Upper lobe of right lung (tissue), 1 donor: ENCODE results near the gene AQR. TPM values are rescaled to one million over a fixed set of nuclear protein-coding genes. Genes with fewer than 3 reads are reported as not detected.

ENCODE experiments used
- ATAC-seq: fragments of 200-7000 bp; cut with Tn5 transposase; one replicate; pipeline ENCODE4 v1.9.1; 2020; ENCODE audit warnings: mild to moderate bottlenecking, moderate library complexity
- DNase-seq: peaks from one replicate; pipeline ENCODE4 v3.0.0-alpha.2; 2020
- H3K27ac ChIP-seq: fragments of 200-600 bp; one replicate; pipeline ENCODE4 v1.8.0; 2022
- H3K27me3 ChIP-seq: fragments of 200-600 bp; one replicate; pipeline ENCODE4 v1.8.0; 2022; ENCODE audit warnings: mild to moderate bottlenecking
- H3K36me3 ChIP-seq: fragments of 200-600 bp; one replicate; pipeline ENCODE4 v1.8.0; 2022
- H3K4me1 ChIP-seq: fragments of 200-600 bp; one replicate; pipeline ENCODE4 v1.8.0; 2022
- H3K4me3 ChIP-seq: fragments of 200-600 bp; one replicate; pipeline ENCODE4 v1.8.0; 2022; ENCODE audit warnings: mild to moderate bottlenecking
- H3K9me3 ChIP-seq: fragments of 200-600 bp; one replicate; pipeline ENCODE4 v1.8.0; 2022
- intact Hi-C: fragments of 100-400 bp; cut with DNase I; formaldehyde crosslinking; loops from one replicate; pipeline ENCODE4 v1.11.0; 2022
- total RNA-seq: library from RNA; stranded (reverse); fragmentation: NEBNext Ultra II Directional; extraction: Animal tissue kit (Norgen Biotek cat#: 25700); gene quantifications from one replicate; pipeline ENCODE4 v1.2.1, GENCODE V29; 2021
- TF ChIP-seq, protein P1 (sequence below): fragments of 200-600 bp; IDR thresholded peaks from one replicate; pipeline ENCODE4 v1.8.0; 2022; ENCODE audit warnings: antibody characterized with exemption
- donor health status: DM: no; HTN: yes; CAD: no; lungs with severe emphysema.

Gene AQR
- total RNA-seq, 1 donor from 2014 or later = 28.2 TPM

DNA sequence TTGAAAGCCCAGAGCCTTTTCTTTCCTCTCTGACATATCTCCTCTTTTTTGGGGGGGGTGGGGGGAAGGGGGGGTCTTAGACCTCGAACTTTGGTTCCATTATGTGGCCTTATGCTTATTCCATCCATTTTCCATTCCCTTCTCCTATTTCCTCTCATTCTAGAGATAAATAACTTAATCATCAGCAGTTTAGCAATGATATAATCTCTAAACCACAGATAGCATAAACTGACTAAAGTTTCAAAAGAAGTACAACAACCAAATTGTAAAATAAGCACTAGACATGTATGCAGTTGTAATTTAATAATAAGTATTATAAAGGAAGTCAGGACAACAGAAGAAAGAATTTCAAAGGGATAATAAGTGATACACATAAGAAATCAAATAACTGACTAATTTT is 64.5 kb downstream of the AQR start:
- ATAC-seq = no peak
- TF ChIP-seq, protein P1, sequence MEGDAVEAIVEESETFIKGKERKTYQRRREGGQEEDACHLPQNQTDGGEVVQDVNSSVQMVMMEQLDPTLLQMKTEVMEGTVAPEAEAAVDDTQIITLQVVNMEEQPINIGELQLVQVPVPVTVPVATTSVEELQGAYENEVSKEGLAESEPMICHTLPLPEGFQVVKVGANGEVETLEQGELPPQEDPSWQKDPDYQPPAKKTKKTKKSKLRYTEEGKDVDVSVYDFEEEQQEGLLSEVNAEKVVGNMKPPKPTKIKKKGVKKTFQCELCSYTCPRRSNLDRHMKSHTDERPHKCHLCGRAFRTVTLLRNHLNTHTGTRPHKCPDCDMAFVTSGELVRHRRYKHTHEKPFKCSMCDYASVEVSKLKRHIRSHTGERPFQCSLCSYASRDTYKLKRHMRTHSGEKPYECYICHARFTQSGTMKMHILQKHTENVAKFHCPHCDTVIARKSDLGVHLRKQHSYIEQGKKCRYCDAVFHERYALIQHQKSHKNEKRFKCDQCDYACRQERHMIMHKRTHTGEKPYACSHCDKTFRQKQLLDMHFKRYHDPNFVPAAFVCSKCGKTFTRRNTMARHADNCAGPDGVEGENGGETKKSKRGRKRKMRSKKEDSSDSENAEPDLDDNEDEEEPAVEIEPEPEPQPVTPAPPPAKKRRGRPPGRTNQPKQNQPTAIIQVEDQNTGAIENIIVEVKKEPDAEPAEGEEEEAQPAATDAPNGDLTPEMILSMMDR = no peak
- Histone ChIP-seq H3K27me3 (no peaks in the 10 kb centered on the region), H3K27ac (no peak overlapping the region), H3K4me3 (no peak overlapping the region), H3K36me3 (peaks cover 85% of the 10 kb centered on the region), H3K4me1 (no peaks in the 10 kb centered on the region), H3K9me3 (no peaks in the 10 kb centered on the region)
- intact Hi-C loops = no loop called here
- DNase-seq = no peak

DNA sequence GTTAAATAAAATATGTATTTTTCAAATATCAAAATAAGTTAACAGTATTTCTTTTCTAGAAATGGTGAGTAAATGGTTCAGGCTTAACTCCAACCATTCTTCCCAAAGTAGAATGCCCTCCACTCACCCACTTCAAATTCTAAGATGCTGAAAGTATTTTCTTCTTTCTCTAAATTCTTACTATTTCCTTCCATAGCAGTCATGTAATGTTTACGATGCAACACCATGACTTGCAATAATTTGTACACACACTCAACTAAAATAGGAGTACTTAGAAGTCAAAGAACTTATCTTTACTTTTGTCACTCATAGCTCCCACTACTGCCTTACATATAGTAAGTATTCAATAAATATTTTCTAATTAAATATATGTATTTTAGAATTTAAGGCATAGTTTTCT is 65.0 kb downstream of the AQR start:
- Histone ChIP-seq H3K27ac (no peak overlapping the region), H3K4me1 (no peaks in the 10 kb centered on the region), H3K36me3 (peaks cover 85% of the 10 kb centered on the region), H3K9me3 (no peaks in the 10 kb centered on the region), H3K4me3 (no peak overlapping the region), H3K27me3 (no peaks in the 10 kb centered on the region)
- intact Hi-C loops = no loop called here
- DNase-seq (no peak), ATAC-seq (no peak)
- TF ChIP-seq, protein P1 = no peak

DNA sequence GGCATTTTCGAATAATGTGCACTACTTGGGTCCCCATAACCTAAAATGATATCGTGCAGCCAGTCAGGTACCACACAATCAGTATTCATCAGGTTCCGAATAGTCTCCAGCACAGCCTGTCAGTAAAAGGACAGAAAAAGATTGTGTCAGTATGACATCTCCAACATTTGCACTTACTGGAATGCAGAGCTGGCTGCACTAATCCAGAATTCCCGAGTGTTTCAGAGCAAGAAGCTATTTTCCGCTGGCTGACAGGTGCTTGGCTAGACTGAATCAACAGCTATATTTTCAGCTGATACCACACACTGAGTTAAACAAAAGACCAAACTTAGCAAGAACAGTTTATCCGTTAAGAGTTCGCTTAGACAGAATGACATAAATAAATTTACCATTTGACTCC is 68.8 kb downstream of the AQR start:
- Histone ChIP-seq H3K4me1 (no peaks in the 10 kb centered on the region), H3K36me3 (peaks cover 84% of the 10 kb centered on the region), H3K27ac (no peak overlapping the region), H3K27me3 (no peaks in the 10 kb centered on the region), H3K9me3 (no peaks in the 10 kb centered on the region), H3K4me3 (no peak overlapping the region)
- DNase-seq (no peak), ATAC-seq (no peak)
- intact Hi-C loops = no loop called here
- TF ChIP-seq, protein P1 = no peak

DNA sequence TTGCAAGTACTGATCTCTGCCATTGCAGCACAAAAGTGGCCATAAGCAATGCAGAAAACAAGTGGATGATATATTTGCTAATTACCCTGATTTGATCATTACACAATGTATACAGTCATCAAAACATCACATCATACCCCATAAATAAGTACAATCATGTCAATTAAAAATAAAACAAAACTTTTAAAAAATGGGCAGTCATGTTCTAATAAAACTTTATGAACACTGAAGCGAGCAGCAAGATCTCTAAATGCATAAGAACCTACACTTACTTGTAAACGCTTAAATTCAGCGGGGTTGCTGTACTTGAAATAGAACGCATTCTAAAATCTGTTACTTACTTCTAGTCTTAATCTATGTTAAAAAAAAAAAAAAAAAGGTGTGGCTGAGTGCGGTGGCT is 73.4 kb downstream of the AQR start:
- Histone ChIP-seq H3K27ac (no peak overlapping the region), H3K4me1 (no peaks in the 10 kb centered on the region), H3K4me3 (no peak overlapping the region), H3K36me3 (peaks cover 72% of the 10 kb centered on the region), H3K27me3 (no peaks in the 10 kb centered on the region), H3K9me3 (peaks cover 11% of the 10 kb centered on the region)
- intact Hi-C loops = no loop called here
- ATAC-seq (no peak), DNase-seq (no peak)
- TF ChIP-seq, protein P1 = no peak

DNA sequence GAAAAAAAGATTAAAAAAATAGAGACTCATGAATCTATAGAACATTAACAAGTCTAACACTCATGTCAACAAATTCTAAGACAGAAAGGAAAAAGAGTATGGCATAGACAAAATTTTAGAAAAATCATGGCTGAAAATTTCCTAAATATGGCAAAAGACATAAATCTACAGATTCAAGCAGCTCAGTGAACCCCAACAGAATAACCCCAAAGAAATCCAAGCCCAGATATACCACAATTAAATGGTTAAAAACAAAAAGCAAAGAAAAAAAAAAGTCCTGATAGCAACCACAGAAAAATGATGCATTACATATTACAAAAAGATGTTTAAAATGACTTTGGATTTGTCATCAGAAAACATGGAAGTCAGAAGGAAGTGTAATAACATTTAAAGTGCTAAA is 75.6 kb downstream of the AQR start:
- peaks cover 72% of the 10 kb centered on the region for H3K36me3 ChIP-seq
- no peak for ATAC-seq
- TF ChIP-seq, protein P1 = no peak
- H3K27me3 ChIP-seq = no peaks in the 10 kb centered on the region
- peaks cover 11% of the 10 kb centered on the region for H3K9me3 ChIP-seq
- H3K27ac ChIP-seq = no peak overlapping the region
- no peaks in the 10 kb centered on the region for H3K4me1 ChIP-seq
- DNase-seq = no peak
- H3K4me3 ChIP-seq = no peak overlapping the region
- intact Hi-C loops = no loop called here

DNA sequence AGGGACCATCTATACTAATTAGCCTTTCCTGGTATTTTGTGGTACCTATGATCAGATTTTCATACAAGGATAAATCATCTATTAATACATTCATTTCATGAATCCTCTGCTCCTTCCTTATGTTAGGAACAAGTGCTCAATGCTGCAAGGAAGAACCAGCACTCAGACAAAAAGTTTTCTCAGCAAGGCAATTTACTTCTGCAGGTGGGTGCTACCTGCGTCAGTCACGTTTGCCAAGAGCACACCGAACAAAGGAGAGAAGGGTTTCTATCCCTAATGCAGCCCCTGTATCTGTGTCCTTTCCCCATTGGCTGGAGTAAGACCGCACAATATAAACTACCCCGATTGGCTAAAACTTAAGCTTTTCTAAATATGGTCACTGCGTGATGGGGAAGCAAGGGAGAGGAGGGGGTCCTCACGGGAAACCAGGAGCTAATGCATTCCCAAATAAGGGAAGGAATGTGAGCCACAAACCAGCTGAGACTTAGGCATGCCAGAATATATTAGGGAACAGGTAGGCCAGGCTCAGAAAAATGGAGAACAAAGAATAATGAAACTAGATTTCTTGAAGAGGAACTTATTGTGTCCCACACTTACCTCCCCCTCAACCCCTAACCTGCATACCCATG is 76.5 kb downstream of the AQR start:
- Histone ChIP-seq H3K36me3 (peaks cover 75% of the 10 kb centered on the region), H3K9me3 (peaks cover 11% of the 10 kb centered on the region), H3K27ac (no peak overlapping the region), H3K4me3 (no peak overlapping the region), H3K27me3 (no peaks in the 10 kb centered on the region), H3K4me1 (no peaks in the 10 kb centered on the region)
- TF ChIP-seq, protein P1 = no peak
- DNase-seq = no peak
- intact Hi-C loops = no loop called here
- no peak for ATAC-seq
